Gastroesophageal sphincter (tissue), 3 donors: ENCODE results near the gene PADI2.

Source experiments
- POLR2A ChIP-seq, 2 donors: fragments of 450-650 bp; IDR thresholded peaks; one replicate each; pipeline ENCODE4 v1.6.1; 2017; ENCODE audit warnings: antibody characterized with exemption in 2 of 2, mild to moderate bottlenecking in 2 of 2, moderate library complexity in 1 of 2
- TF ChIP-seq, protein P1 (sequence below), 4 experiments: fragments of 200-600 bp in 2 of 4; fragments of 450-650 bp in 2 of 4; sonication (generic) in 1 of 4; IDR thresholded peaks; one replicate each; pipeline ENCODE4 v1.5.1; 2017 to 2019; ENCODE audit warnings: antibody characterized with exemption in 4 of 4, mild to moderate bottlenecking in 2 of 4, moderate library complexity in 2 of 4

DNA sequence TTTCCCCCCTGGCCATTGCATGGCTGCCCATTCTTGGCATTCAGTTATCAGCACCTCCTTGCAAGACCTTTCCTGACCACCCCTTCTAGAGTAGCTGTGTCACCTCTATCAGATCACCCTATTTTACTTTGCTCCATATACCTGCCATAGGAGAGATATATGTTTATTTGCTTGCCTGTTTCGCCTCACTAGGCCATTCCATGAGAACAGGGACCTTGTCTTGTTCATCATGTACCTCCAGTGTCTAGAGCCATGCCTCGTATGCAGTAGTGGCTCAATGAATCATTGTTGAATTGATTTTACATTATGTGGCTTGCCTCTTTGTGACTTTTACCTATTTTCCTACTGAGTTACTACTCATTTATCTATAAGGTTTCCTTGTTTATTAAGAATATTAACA, 26.4 kb upstream of the PADI2 start:
- TF ChIP-seq POLR2A (IDR thresholded peaks at IDR 0.05) = no peak
- TF ChIP-seq, protein P1, sequence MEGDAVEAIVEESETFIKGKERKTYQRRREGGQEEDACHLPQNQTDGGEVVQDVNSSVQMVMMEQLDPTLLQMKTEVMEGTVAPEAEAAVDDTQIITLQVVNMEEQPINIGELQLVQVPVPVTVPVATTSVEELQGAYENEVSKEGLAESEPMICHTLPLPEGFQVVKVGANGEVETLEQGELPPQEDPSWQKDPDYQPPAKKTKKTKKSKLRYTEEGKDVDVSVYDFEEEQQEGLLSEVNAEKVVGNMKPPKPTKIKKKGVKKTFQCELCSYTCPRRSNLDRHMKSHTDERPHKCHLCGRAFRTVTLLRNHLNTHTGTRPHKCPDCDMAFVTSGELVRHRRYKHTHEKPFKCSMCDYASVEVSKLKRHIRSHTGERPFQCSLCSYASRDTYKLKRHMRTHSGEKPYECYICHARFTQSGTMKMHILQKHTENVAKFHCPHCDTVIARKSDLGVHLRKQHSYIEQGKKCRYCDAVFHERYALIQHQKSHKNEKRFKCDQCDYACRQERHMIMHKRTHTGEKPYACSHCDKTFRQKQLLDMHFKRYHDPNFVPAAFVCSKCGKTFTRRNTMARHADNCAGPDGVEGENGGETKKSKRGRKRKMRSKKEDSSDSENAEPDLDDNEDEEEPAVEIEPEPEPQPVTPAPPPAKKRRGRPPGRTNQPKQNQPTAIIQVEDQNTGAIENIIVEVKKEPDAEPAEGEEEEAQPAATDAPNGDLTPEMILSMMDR (IDR thresholded peaks at IDR 0.05) = no peak
